ENCODE results near the gene FGF1. TPM values are rescaled to one million over a fixed set of nuclear protein-coding genes. Genes with fewer than 3 reads are reported as not detected.

The FGF1 gene
- total and polyA plus RNA-seq, 2 of the 4 experiments (the other 2 are of a cell fraction) = 7.6 to 7.7 TPM

- no peak for TF ChIP-seq RAD21 (IDR thresholded peaks at IDR 0.05; ENCODE audit: low read length)
- TF ChIP-seq SMC3 (IDR thresholded peaks at IDR 0.05; ENCODE audit: low read depth, low read length) = no peak
- no peak for TF ChIP-seq NFE2L2 (IDR thresholded peaks at IDR 0.05; ENCODE audit: low read depth, low read length)
- no peak for TF ChIP-seq RCOR1 (IDR thresholded peaks at IDR 0.05; ENCODE audit: insufficient replicate concordance, low read length)
- TF ChIP-seq CEBPB (IDR thresholded peaks at IDR 0.05; ENCODE audit: low read depth, low read length) = no peak
- TF ChIP-seq MAZ (IDR thresholded peaks at IDR 0.05; ENCODE audit: borderline replicate concordance, low read depth, low read length) = no peak
- TF ChIP-seq POLR2A (IDR thresholded peaks at IDR 0.05; ENCODE audit: low read depth, low read length) = no peak
- no peak for TF ChIP-seq CHD1 (IDR thresholded peaks at IDR 0.05; ENCODE audit: low read depth, low read length)
- no peak for TF ChIP-seq MAFK (IDR thresholded peaks at IDR 0.05; ENCODE audit: low read depth, low read length)
- TF ChIP-seq, protein P1, sequence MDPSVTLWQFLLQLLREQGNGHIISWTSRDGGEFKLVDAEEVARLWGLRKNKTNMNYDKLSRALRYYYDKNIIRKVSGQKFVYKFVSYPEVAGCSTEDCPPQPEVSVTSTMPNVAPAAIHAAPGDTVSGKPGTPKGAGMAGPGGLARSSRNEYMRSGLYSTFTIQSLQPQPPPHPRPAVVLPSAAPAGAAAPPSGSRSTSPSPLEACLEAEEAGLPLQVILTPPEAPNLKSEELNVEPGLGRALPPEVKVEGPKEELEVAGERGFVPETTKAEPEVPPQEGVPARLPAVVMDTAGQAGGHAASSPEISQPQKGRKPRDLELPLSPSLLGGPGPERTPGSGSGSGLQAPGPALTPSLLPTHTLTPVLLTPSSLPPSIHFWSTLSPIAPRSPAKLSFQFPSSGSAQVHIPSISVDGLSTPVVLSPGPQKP (IDR thresholded peaks at IDR 0.05; ENCODE audit: borderline replicate concordance, low read depth, low read length) = no peak
- no peak for TF ChIP-seq CTCF (conservative IDR thresholded peaks at IDR 0.05; ENCODE audit: low read depth, low read length)
- no peak for TF ChIP-seq FOS (IDR thresholded peaks at IDR 0.05; ENCODE audit: low read depth, low read length)
- TF ChIP-seq RFX5 (IDR thresholded peaks at IDR 0.05; ENCODE audit: low read depth, low read length) = no peak
- TF ChIP-seq MXI1 (IDR thresholded peaks at IDR 0.05; ENCODE audit: borderline replicate concordance, low read depth, low read length) = no peak
- no peak for TF ChIP-seq USF2 (IDR thresholded peaks at IDR 0.05; ENCODE audit: low read depth, low read length)
- no peak for TF ChIP-seq BHLHE40 (IDR thresholded peaks at IDR 0.05; ENCODE audit: low read depth, low read length)
- dilution Hi-C loops (cut with HindIII; ENCODE audit: low sequenced_read_pairs, unreplicated experiment) (no loop called here), intact Hi-C loops (cut with micrococcal nuclease) (no loop called here), in situ Hi-C loops (cut with MboI; ENCODE audit: low sequenced_read_pairs) (no loop called here)
- Histone ChIP-seq H3K79me1 (ENCODE audit: low read depth in 1 of 2, low read length in 2 of 2) (no peaks in the 10 kb centered on the region), H2AK5ac (ENCODE audit: low read depth, low read length) (no peak overlapping the region), H2BK5ac (ENCODE audit: low read depth, low read length, poor library complexity, severe bottlenecking) (no peak overlapping the region), H3K4me1 (ENCODE audit: control insufficient read depth, insufficient read depth, low read length) (peaks cover 18% of the 10 kb centered on the region), H3K14ac (replicated peaks; ENCODE audit: low read depth, low read length) (no peak overlapping the region), H3K23ac (ENCODE audit: low read depth, low read length) (no peak overlapping the region), H4K20me1 (ENCODE audit: insufficient read depth, low read length) (no peaks in the 10 kb centered on the region), H3K9me3 (ENCODE audit: control insufficient read depth, insufficient read depth, low read length) (no peaks in the 10 kb centered on the region), H3K27ac (ENCODE audit: insufficient read depth, low read length) (no peak overlapping the region), H2AFZ (replicated peaks; ENCODE audit: low read length, poor library complexity) (no peak overlapping the region), H3K9me1 (ENCODE audit: insufficient read depth, low read length) (no peaks in the 10 kb centered on the region), H3K36me3 (ENCODE audit: control insufficient read depth, insufficient read depth, low read length) (no peaks in the 10 kb centered on the region), H2BK20ac (ENCODE audit: low read depth, low read length) (no peak overlapping the region), H3K4me2 (ENCODE audit: low read depth, low read length) (no peak overlapping the region), H4K91ac (ENCODE audit: insufficient read depth, low read depth, low read length) (no peak overlapping the region), H4K5ac (ENCODE audit: low read depth, low read length) (no peak overlapping the region), H4K8ac (ENCODE audit: low read depth in 2 of 2, low read length in 2 of 2) (no peak overlapping the region), H2BK15ac (ENCODE audit: low read depth, low read length) (no peak overlapping the region), H3K9ac (ENCODE audit: low read depth, low read length) (no peak overlapping the region), H2BK120ac (ENCODE audit: low read depth, low read length) (no peak overlapping the region), H3K4me3 (ENCODE audit: insufficient read depth, low read depth, low read length) (no peak overlapping the region), H3K27me3 (ENCODE audit: control insufficient read depth, insufficient read depth, low read length) (no peaks in the 10 kb centered on the region), H3K18ac (ENCODE audit: low read depth, low read length) (no peak overlapping the region), H3K4ac (ENCODE audit: low read depth, low read length) (no peak overlapping the region), H3K56ac (ENCODE audit: extremely low read depth, insufficient read depth, low read length) (no peak overlapping the region), H2AK9ac (replicated peaks; ENCODE audit: low read depth, low read length, poor library complexity) (no peak overlapping the region)
- POLR2A ChIA-PET (ENCODE audit: unreplicated experiment) = interaction anchor here (0.6 kb wide), 1 partner anchor 507 kb away, joined by 15 read pairs; no protein-coding TSS in a partner anchor
- no peak for DNase-seq
- WGBS, 2 experiments (ENCODE audit: extremely low coverage in 2 of 2, insufficient read length in 1 of 2) = no CpG with 5 or more reads among the region's 4 CpGs
- no peak for ATAC-seq (ENCODE audit: low read depth)
- CTCF ChIA-PET = interaction anchor here (0.7 to 0.9 kb wide), 2 partner anchors 16 to 258 kb away, joined by 3 read pairs; no protein-coding TSS in a partner anchor
- BruUV-seq (replicated peaks) = no TSS peak
These were observed 46.4 kb downstream of the FGF1 start for GRCh38 chr5:142639455-142639854.
